ENCODE results near the gene CFAP20DC. TPM values are rescaled to one million over a fixed set of nuclear protein-coding genes. Genes with fewer than 3 reads are reported as not detected.
"Not testable (repeated sequence)": the region's sequence is repeated elsewhere in the genome, so short reads cannot be mapped to it uniquely, and the experiment has no call there.

Gene CFAP20DC
- total RNA-seq, 2 experiments from 2014 or later: 2.4 to 2.5 TPM

GRCh38 chr3:58707390-58707930 is 342.4 kb downstream of the CFAP20DC start:
- Mint-ChIP-seq H3K4me3 (no peak overlapping the region), H3K27ac (no peak overlapping the region), H3K36me3 (no peaks in the 10 kb centered on the region), H3K4me1 (ENCODE audit: low read depth) (no peaks in the 10 kb centered on the region), H3K9me3 (no peaks in the 10 kb centered on the region), H3K27me3 (peaks cover 4% of the 10 kb centered on the region)
- POLR2A ChIA-PET: no interaction called here
- DNase-seq: no peak
- intact Hi-C loops (cut with micrococcal nuclease): no loop called here
- CTCF ChIA-PET: no interaction called here

- DNase-seq: no peak
- peaks cover 6% of the 10 kb centered on the region for H3K27me3 Mint-ChIP-seq
- CTCF ChIA-PET: no interaction called here
Measured at GRCh38 chr3:58706395-58707167, 343.2 kb downstream of the CFAP20DC start.

GRCh38 chr3:58704745-58705144 is 345.1 kb downstream of the CFAP20DC start:
- CTCF ChIA-PET: no interaction called here

More at GRCh38 chr3:58706395-58707167, 343.2 kb downstream of the CFAP20DC start:
- intact Hi-C loops (cut with micrococcal nuclease): no loop called here
- Mint-ChIP-seq H3K27ac (no peak overlapping the region), H3K4me3 (no peak overlapping the region), H3K4me1 (ENCODE audit: low read depth) (no peaks in the 10 kb centered on the region), H3K9me3 (no peaks in the 10 kb centered on the region), H3K36me3 (no peaks in the 10 kb centered on the region)
- POLR2A ChIA-PET: no interaction called here

GRCh38 chr3:58704304-58704703 is 345.5 kb downstream of the CFAP20DC start:
- intact Hi-C loops (cut with micrococcal nuclease); H3K4me3 Mint-ChIP-seq; DNase-seq; H3K4me1 Mint-ChIP-seq (ENCODE audit: low read depth); CTCF ChIA-PET; POLR2A ChIA-PET; H3K27me3 Mint-ChIP-seq; H3K36me3 Mint-ChIP-seq; H3K27ac Mint-ChIP-seq; H3K9me3 Mint-ChIP-seq: not testable (repeated sequence)

More at GRCh38 chr3:58704745-58705144, 345.1 kb downstream of the CFAP20DC start:
- no peak overlapping the region for H3K4me3 Mint-ChIP-seq
- H3K4me1 Mint-ChIP-seq (ENCODE audit: low read depth): no peaks in the 10 kb centered on the region
- POLR2A ChIA-PET: no interaction called here
- no peaks in the 10 kb centered on the region for H3K9me3 Mint-ChIP-seq
- DNase-seq: no peak
- H3K27ac Mint-ChIP-seq: no peak overlapping the region
- H3K27me3 Mint-ChIP-seq: peaks cover 6% of the 10 kb centered on the region
- intact Hi-C loops (cut with micrococcal nuclease): no loop called here
- no peaks in the 10 kb centered on the region for H3K36me3 Mint-ChIP-seq

- intact Hi-C loops (cut with micrococcal nuclease): no loop called here
- no peaks in the 10 kb centered on the region for H3K9me3 Mint-ChIP-seq
- no peaks in the 10 kb centered on the region for H3K36me3 Mint-ChIP-seq
- no peaks in the 10 kb centered on the region for H3K4me1 Mint-ChIP-seq (ENCODE audit: low read depth)
- H3K27me3 Mint-ChIP-seq: peaks cover 2% of the 10 kb centered on the region
- no peak for DNase-seq
- POLR2A ChIA-PET: no interaction called here
- CTCF ChIA-PET: no interaction called here
- no peak overlapping the region for H3K27ac Mint-ChIP-seq
- no peak overlapping the region for H3K4me3 Mint-ChIP-seq
Measured at GRCh38 chr3:58698246-58698645, 351.6 kb downstream of the CFAP20DC start.

GRCh38 chr3:58697561-58697960 is 352.3 kb downstream of the CFAP20DC start:
- Mint-ChIP-seq H3K4me1 (ENCODE audit: low read depth) (no peaks in the 10 kb centered on the region), H3K27ac (no peak overlapping the region), H3K4me3 (no peak overlapping the region), H3K9me3 (no peaks in the 10 kb centered on the region), H3K36me3 (no peaks in the 10 kb centered on the region), H3K27me3 (peaks cover 2% of the 10 kb centered on the region)
- no peak for DNase-seq
- intact Hi-C loops (cut with micrococcal nuclease): no loop called here
- CTCF ChIA-PET: no interaction called here
- POLR2A ChIA-PET: no interaction called here

- H3K4me1 Mint-ChIP-seq (ENCODE audit: low read depth); intact Hi-C loops (cut with micrococcal nuclease); POLR2A ChIA-PET; H3K36me3 Mint-ChIP-seq; DNase-seq; CTCF ChIA-PET; H3K4me3 Mint-ChIP-seq; H3K9me3 Mint-ChIP-seq; H3K27me3 Mint-ChIP-seq; H3K27ac Mint-ChIP-seq: not testable (repeated sequence)
Measured at GRCh38 chr3:58696813-58697212, 353.0 kb downstream of the CFAP20DC start.

- Mint-ChIP-seq H3K27me3 (no peaks in the 10 kb centered on the region), H3K4me3 (no peak overlapping the region), H3K27ac (no peak overlapping the region), H3K36me3 (peaks cover 2% of the 10 kb centered on the region), H3K4me1 (ENCODE audit: low read depth) (no peaks in the 10 kb centered on the region), H3K9me3 (peaks cover 8% of the 10 kb centered on the region)
- DNase-seq: no peak
- ChIA-PET CTCF (no interaction called here), POLR2A (no interaction called here)
- intact Hi-C loops (cut with micrococcal nuclease): no loop called here
Measured at GRCh38 chr3:58696093-58696492, 353.7 kb downstream of the CFAP20DC start.

- CTCF ChIA-PET; intact Hi-C loops (cut with micrococcal nuclease); H3K4me3 Mint-ChIP-seq; H3K27me3 Mint-ChIP-seq; H3K4me1 Mint-ChIP-seq (ENCODE audit: low read depth); H3K36me3 Mint-ChIP-seq; H3K27ac Mint-ChIP-seq; DNase-seq; POLR2A ChIA-PET: not testable (repeated sequence)
- peaks cover 11% of the 10 kb centered on the region for H3K9me3 Mint-ChIP-seq
Measured at GRCh38 chr3:58695284-58695683, 354.5 kb downstream of the CFAP20DC start.

GRCh38 chr3:58693940-58694850 is 355.6 kb downstream of the CFAP20DC start:
- H3K9me3 Mint-ChIP-seq: peaks cover 11% of the 10 kb centered on the region
- H3K36me3 Mint-ChIP-seq: peaks cover 2% of the 10 kb centered on the region
- intact Hi-C loops (cut with micrococcal nuclease): no loop called here
- no peak for DNase-seq
- ChIA-PET CTCF (interaction anchor here (0.6 kb wide), 1 partner anchor 641 kb away, joined by 3 read pairs; no protein-coding TSS in a partner anchor), POLR2A (interaction anchor here (0.6 kb wide), 1 partner anchor 11 kb away, joined by 3 read pairs; no protein-coding TSS in a partner anchor)
- H3K27ac Mint-ChIP-seq: no peak overlapping the region
- H3K27me3 Mint-ChIP-seq: no peaks in the 10 kb centered on the region
- no peak overlapping the region for H3K4me3 Mint-ChIP-seq
- no peaks in the 10 kb centered on the region for H3K4me1 Mint-ChIP-seq (ENCODE audit: low read depth)

- H3K4me1 Mint-ChIP-seq (ENCODE audit: low read depth): no peaks in the 10 kb centered on the region
- intact Hi-C loops (cut with micrococcal nuclease): no loop called here
- H3K36me3 Mint-ChIP-seq: peaks cover 2% of the 10 kb centered on the region
- DNase-seq: no peak
- H3K27ac Mint-ChIP-seq: no peak overlapping the region
- ChIA-PET CTCF (no interaction called here), POLR2A (no interaction called here)
- H3K4me3 Mint-ChIP-seq: no peak overlapping the region
- peaks cover 11% of the 10 kb centered on the region for H3K9me3 Mint-ChIP-seq
- peaks cover 6% of the 10 kb centered on the region for H3K27me3 Mint-ChIP-seq
Measured at GRCh38 chr3:58692484-58692883, 357.3 kb downstream of the CFAP20DC start.
